ENCODE measurements around the gene PSD. TPM values are rescaled to one million over a fixed set of nuclear protein-coding genes. Genes with fewer than 3 reads are reported as not detected.

PSD gene
- total and polyA plus RNA-seq, 9 of the 15 experiments (the other 6 are each of a cell fraction or from before 2014, with no cell fraction given), result 0.11 to 1.7 (median 0.54) TPM; not detected in 2

DNA sequence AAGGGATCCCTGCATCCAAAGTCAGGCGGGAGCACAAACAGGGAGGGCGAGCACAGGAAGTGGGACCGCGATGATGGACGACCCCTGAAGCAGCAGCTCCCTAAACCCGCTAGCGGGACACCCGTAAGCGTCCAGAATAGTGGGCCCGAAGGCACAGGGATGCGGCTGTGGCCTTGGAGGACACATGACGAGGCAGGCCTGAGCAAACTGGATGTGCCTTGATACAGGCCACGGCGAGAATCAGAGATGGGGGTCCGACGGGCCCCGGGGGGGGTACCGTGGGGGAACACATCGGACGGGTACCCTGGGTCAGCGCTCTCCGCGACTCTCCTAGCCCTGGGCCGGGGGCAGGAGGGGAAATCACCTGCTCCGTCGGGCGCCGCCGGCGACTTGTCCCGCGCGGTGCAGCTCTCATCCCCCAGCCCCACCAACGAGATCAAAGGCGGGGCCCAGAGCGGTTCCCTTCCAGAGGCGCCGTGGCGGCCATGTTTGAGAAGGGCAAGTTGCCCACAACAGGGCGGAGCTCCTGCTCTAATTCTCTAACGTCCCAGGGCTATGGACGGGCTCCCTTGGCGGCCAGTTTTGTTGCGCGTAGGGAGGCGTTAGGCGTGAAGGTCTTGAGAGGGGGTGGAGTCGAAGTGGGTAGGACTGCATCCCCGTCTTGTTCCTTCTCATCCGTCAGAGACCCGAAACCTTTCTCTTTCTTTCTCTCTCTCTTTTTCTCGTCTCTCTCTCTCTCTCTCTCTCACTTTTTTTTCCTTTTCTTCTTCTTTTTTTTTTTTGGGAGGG is 13.8 kb upstream of the PSD start, which contains the start of gene CUEDC2 (continued):
- TF ChIP-seq, protein P1, sequence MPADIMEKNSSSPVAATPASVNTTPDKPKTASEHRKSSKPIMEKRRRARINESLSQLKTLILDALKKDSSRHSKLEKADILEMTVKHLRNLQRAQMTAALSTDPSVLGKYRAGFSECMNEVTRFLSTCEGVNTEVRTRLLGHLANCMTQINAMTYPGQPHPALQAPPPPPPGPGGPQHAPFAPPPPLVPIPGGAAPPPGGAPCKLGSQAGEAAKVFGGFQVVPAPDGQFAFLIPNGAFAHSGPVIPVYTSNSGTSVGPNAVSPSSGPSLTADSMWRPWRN (IDR thresholded peaks at IDR 0.05; ENCODE audit: low read depth), result no peak
- TF ChIP-seq ZNF282 (CRISPR knock-in tag; IDR thresholded peaks at IDR 0.05) (no peak), ZNF224 (CRISPR knock-in tag; IDR thresholded peaks at IDR 0.05) (no peak), SIX5 (IDR thresholded peaks at IDR 0.05; ENCODE audit: borderline replicate concordance in 1 of 2, insufficient read depth in 1 of 2, low read depth in 1 of 2, low read length in 2 of 2) (peak; percentile 55 to 60; a peak in 3 of 4 replicates), MTA3 (IDR thresholded peaks at IDR 0.05; ENCODE audit: borderline replicate concordance) (peak; percentile 99), SPI1 (IDR thresholded peaks at IDR 0.05; ENCODE audit: borderline replicate concordance, low read depth, low read length) (no peak), MAFF (IDR thresholded peaks at IDR 0.05; ENCODE audit: low read length) (no peak), SMARCA4 (IDR thresholded peaks at IDR 0.05) (0 out of 2 replicates have a peak, but pooled peaks have one; percentile 38), POLR2B (IDR thresholded peaks at IDR 0.05; ENCODE audit: low read depth, partially characterized antibody) (peak; percentile 64), CAMTA2 (CRISPR knock-in tag; conservative IDR thresholded peaks at IDR 0.05) (no peak)
- TF ChIP-seq, protein P2, sequence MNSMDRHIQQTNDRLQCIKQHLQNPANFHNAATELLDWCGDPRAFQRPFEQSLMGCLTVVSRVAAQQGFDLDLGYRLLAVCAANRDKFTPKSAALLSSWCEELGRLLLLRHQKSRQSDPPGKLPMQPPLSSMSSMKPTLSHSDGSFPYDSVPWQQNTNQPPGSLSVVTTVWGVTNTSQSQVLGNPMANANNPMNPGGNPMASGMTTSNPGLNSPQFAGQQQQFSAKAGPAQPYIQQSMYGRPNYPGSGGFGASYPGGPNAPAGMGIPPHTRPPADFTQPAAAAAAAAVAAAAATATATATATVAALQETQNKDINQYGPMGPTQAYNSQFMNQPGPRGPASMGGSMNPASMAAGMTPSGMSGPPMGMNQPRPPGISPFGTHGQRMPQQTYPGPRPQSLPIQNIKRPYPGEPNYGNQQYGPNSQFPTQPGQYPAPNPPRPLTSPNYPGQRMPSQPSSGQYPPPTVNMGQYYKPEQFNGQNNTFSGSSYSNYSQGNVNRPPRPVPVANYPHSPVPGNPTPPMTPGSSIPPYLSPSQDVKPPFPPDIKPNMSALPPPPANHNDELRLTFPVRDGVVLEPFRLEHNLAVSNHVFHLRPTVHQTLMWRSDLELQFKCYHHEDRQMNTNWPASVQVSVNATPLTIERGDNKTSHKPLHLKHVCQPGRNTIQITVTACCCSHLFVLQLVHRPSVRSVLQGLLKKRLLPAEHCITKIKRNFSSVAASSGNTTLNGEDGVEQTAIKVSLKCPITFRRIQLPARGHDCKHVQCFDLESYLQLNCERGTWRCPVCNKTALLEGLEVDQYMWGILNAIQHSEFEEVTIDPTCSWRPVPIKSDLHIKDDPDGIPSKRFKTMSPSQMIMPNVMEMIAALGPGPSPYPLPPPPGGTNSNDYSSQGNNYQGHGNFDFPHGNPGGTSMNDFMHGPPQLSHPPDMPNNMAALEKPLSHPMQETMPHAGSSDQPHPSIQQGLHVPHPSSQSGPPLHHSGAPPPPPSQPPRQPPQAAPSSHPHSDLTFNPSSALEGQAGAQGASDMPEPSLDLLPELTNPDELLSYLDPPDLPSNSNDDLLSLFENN (IDR thresholded peaks at IDR 0.05; ENCODE audit: low read depth in 2 of 2, low read length in 2 of 2), result peak in 1 of 2 experiments; percentile 48; a peak in 1 of 4 replicates
- TF ChIP-seq, protein P3, sequence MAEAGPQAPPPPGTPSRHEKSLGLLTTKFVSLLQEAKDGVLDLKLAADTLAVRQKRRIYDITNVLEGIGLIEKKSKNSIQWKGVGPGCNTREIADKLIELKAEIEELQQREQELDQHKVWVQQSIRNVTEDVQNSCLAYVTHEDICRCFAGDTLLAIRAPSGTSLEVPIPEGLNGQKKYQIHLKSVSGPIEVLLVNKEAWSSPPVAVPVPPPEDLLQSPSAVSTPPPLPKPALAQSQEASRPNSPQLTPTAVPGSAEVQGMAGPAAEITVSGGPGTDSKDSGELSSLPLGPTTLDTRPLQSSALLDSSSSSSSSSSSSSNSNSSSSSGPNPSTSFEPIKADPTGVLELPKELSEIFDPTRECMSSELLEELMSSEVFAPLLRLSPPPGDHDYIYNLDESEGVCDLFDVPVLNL (CRISPR knock-in tag; IDR thresholded peaks at IDR 0.05; ENCODE audit: low read depth), result no peak
- TF ChIP-seq, protein P4, sequence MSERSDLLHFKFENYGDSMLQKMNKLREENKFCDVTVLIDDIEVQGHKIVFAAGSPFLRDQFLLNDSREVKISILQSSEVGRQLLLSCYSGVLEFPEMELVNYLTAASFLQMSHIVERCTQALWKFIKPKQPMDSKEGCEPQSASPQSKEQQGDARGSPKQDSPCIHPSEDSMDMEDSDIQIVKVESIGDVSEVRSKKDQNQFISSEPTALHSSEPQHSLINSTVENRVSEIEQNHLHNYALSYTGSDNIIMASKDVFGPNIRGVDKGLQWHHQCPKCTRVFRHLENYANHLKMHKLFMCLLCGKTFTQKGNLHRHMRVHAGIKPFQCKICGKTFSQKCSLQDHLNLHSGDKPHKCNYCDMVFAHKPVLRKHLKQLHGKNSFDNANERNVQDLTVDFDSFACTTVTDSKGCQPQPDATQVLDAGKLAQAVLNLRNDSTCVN (CRISPR knock-in tag; IDR thresholded peaks at IDR 0.05), result no peak
